IMR-90 (cell line): ENCODE results near the gene SLC34A2. TPM values are rescaled to one million over a fixed set of nuclear protein-coding genes. Genes with fewer than 3 reads are reported as not detected.

Experiments used
- ATAC-seq: fragments of 200-7000 bp; cut with Tn5 transposase; 2 replicates; pipeline ENCODE4 v1.9.1; 2020; ENCODE audit warnings: low read depth, mild to moderate bottlenecking, moderate library complexity
- BruUV-seq: library from RNA; stranded (reverse); fragments of 400-500 nt; replicated peaks from 2 replicates; lab custom pipeline; 2021; lab: Mats Ljungman, UMichigan
- CTCF ChIA-PET: fragments of 300-600 bp; formaldehyde crosslinking; extraction: SDS; loops from one replicate; lab custom pipeline; 2021; ENCODE audit warnings: antibody characterized with exemption; lab: Yijun Ruan, JAX
- POLR2A ChIA-PET: fragments of 300-600 bp; sonication (Branson Sonifier 250); formaldehyde crosslinking; loops from one replicate; lab custom pipeline; 2022; ENCODE audit warnings: antibody characterized with exemption; ENCODE audit not compliant: unreplicated experiment; lab: Charles Lee
- DNase-seq: peaks from one replicate; pipeline ENCODE4 v3.0.0; 2013
- H2AFZ ChIP-seq: replicated peaks from 2 replicates; pipeline ENCODE3; 2013; ENCODE audit warnings: low read length, mild to moderate bottlenecking; ENCODE audit not compliant: poor library complexity
- H2AK5ac ChIP-seq: 2 replicates; pipeline ENCODE4 v1.6.1; 2013; ENCODE audit warnings: low read depth, low read length, inconsistent platforms
- H2AK9ac ChIP-seq: replicated peaks from 2 replicates; pipeline ENCODE3; 2013; ENCODE audit warnings: mild to moderate bottlenecking, low read depth, low read length, moderate library complexity; ENCODE audit not compliant: poor library complexity
- H2BK120ac ChIP-seq: 2 replicates; pipeline ENCODE4 v1.6.1; 2013; ENCODE audit warnings: low read depth, low read length, inconsistent platforms
- H2BK15ac ChIP-seq: 3 replicates; pipeline ENCODE4 v1.6.1; 2013; ENCODE audit warnings: low read depth, low read length, inconsistent platforms
- H2BK20ac ChIP-seq: 2 replicates; pipeline ENCODE4 v1.6.1; 2013; ENCODE audit warnings: low read depth, mild to moderate bottlenecking, inconsistent platforms, low read length, moderate library complexity
- H2BK5ac ChIP-seq: 2 replicates; pipeline ENCODE4 v1.6.1; 2013; ENCODE audit warnings: mild to moderate bottlenecking, low read depth, low read length, inconsistent platforms; ENCODE audit not compliant: poor library complexity, severe bottlenecking
- H3K14ac ChIP-seq: replicated peaks from 2 replicates; pipeline ENCODE4 v1.6.1; 2013; ENCODE audit warnings: low read depth, low read length, inconsistent platforms
- H3K18ac ChIP-seq: 2 replicates; pipeline ENCODE4 v1.6.1; 2013; ENCODE audit warnings: low read depth, low read length, control low read depth
- H3K23ac ChIP-seq: 2 replicates; pipeline ENCODE4 v1.6.1; 2013; ENCODE audit warnings: low read depth, low read length, inconsistent platforms
- H3K27ac ChIP-seq: 2 replicates; pipeline ENCODE4 v1.5.1; 2013; ENCODE audit warnings: mild to moderate bottlenecking, control low read depth, low read length; ENCODE audit not compliant: insufficient read depth
- H3K27me3 ChIP-seq: 2 replicates; pipeline ENCODE4 v1.6.1; 2013; ENCODE audit warnings: low read length; ENCODE audit not compliant: control insufficient read depth, insufficient read depth
- H3K36me3 ChIP-seq: 2 replicates; pipeline ENCODE4 v1.6.1; 2013; ENCODE audit warnings: low read length, mixed read lengths; ENCODE audit not compliant: control insufficient read depth, insufficient read depth
- H3K4ac ChIP-seq: 2 replicates; pipeline ENCODE4 v1.6.1; 2013; ENCODE audit warnings: low read depth, low read length, inconsistent platforms
- H3K4me1 ChIP-seq: 2 replicates; pipeline ENCODE4 v1.6.1; 2013; ENCODE audit warnings: low read length, mixed read lengths; ENCODE audit not compliant: control insufficient read depth, insufficient read depth
- H3K4me2 ChIP-seq: 2 replicates; pipeline ENCODE4 v1.6.1; 2013; ENCODE audit warnings: low read depth, mild to moderate bottlenecking, control low read depth, low read length, moderate library complexity
- H3K4me3 ChIP-seq: 2 replicates; pipeline ENCODE4 v1.5.1; 2013; ENCODE audit warnings: low read depth, mild to moderate bottlenecking, control low read depth, low read length, moderate library complexity; ENCODE audit not compliant: insufficient read depth
- H3K56ac ChIP-seq: 2 replicates; pipeline ENCODE4 v1.6.1; 2013; ENCODE audit warnings: low read length, inconsistent platforms; ENCODE audit not compliant: insufficient read depth; ENCODE audit errors: extremely low read depth
- H3K79me1 ChIP-seq, 2 experiments: 2 replicates each; pipeline ENCODE4 v1.6.1; 2013; ENCODE audit warnings: low read length in 2 of 2, inconsistent platforms in 1 of 2, low read depth in 1 of 2
- H3K9ac ChIP-seq: 2 replicates; pipeline ENCODE4 v1.6.1; 2013; ENCODE audit warnings: low read depth, low read length, control low read depth
- H3K9me1 ChIP-seq: 2 replicates; pipeline ENCODE4 v1.6.1; 2013; ENCODE audit warnings: low read length, inconsistent platforms; ENCODE audit not compliant: insufficient read depth
- H3K9me3 ChIP-seq: 2 replicates; pipeline ENCODE4 v1.6.1; 2013; ENCODE audit warnings: low read length; ENCODE audit not compliant: control insufficient read depth, insufficient read depth
- H4K20me1 ChIP-seq: 2 replicates; pipeline ENCODE4 v1.6.1; 2013; ENCODE audit warnings: low read length, inconsistent platforms; ENCODE audit not compliant: insufficient read depth
- H4K5ac ChIP-seq: 2 replicates; pipeline ENCODE4 v1.6.1; 2013; ENCODE audit warnings: mild to moderate bottlenecking, low read depth, low read length, control low read depth
- H4K8ac ChIP-seq, 2 experiments: 2 replicates each; pipeline ENCODE4 v1.6.1; 2013; ENCODE audit warnings: low read depth in 2 of 2, low read length in 2 of 2, control low read depth in 1 of 2, inconsistent platforms in 1 of 2
- H4K91ac ChIP-seq: 2 replicates; pipeline ENCODE4 v1.6.1; 2013; ENCODE audit warnings: low read depth, low read length, inconsistent platforms; ENCODE audit not compliant: insufficient read depth
- CHD1 ChIP-seq: IDR thresholded peaks from 2 replicates; pipeline ENCODE4 v1.6.1; 2012; ENCODE audit warnings: low read depth, low read length, improper control_type of control experiment
- CTCF ChIP-seq: conservative IDR thresholded peaks from 2 replicates; pipeline ENCODE4 v1.5.1; 2012; ENCODE audit warnings: mild to moderate bottlenecking, low read depth, low read length, improper control_type of control experiment
- POLR2A ChIP-seq: IDR thresholded peaks from 2 replicates; pipeline ENCODE4 v1.6.1; 2012; ENCODE audit warnings: mild to moderate bottlenecking, low read depth, low read length
- SMC3 ChIP-seq: fragments of 150-350 bp; IDR thresholded peaks from 2 replicates; pipeline ENCODE4 v1.6.1; 2016; ENCODE audit warnings: low read depth, mild to moderate bottlenecking, antibody characterized with exemption, low read length, moderate library complexity
- USF2 ChIP-seq: fragments of 150-350 bp; IDR thresholded peaks from 2 replicates; pipeline ENCODE4 v1.6.1; 2017; ENCODE audit warnings: mild to moderate bottlenecking, antibody characterized with exemption, low read length, low read depth
- WGBS, 2 experiments: methylation state at CpG; one replicate each; pipeline versions ENCODE4 v1.1.5 to v1.1.7; 2013; ENCODE audit warnings: missing lambda C conversion rate in 2 of 2; ENCODE audit not compliant: insufficient read length in 1 of 2; ENCODE audit errors: extremely low coverage in 2 of 2; 5-methylcytosine and 5-hydroxymethylcytosine counted together
- dilution Hi-C: fragments of 300-500 bp; cut with HindIII; formaldehyde crosslinking; loops from one replicate; pipeline ENCODE4 v1.14.3; 2018; ENCODE audit warnings: low sequenced_read_pairs; ENCODE audit not compliant: unreplicated experiment
- in situ Hi-C: fragments of 300-500 bp; cut with MboI; formaldehyde crosslinking; loops from 3 replicates; pipeline ENCODE4 v1.14.3; 2019; ENCODE audit warnings: low sequenced_read_pairs, inconsistent platforms, mixed read lengths
- intact Hi-C: fragments of 100-400 bp; cut with micrococcal nuclease; formaldehyde crosslinking; loops from 2 replicates; pipeline ENCODE4 v1.10.0; 2022
- polyA plus RNA-seq, 3 experiments: library from polyadenylated mRNA; depleted of rRNA; stranded (reverse); fragments of >200 nt; gene quantifications; 2 replicates each; pipeline ENCODE4 v1.2.3, GENCODE V29; 2012; ENCODE audit warnings: low replicate concordance in 1 of 3
- total RNA-seq: library from RNA; depleted of rRNA; stranded (reverse); fragments of >200 nt; gene quantifications from 2 replicates; pipeline ENCODE4 v1.2.3, GENCODE V29; 2012

Gene SLC34A2
- total and polyA plus RNA-seq, 2 of the 4 experiments (the other 2 are of a cell fraction), result not detected

- Histone ChIP-seq H2AFZ (no peak overlapping the region), H4K91ac (no peak overlapping the region), H3K4me2 (no peak overlapping the region), H3K4ac (no peak overlapping the region), H2BK20ac (no peak overlapping the region), H3K56ac (no peak overlapping the region), H4K5ac (no peak overlapping the region), H3K9ac (no peak overlapping the region), H3K18ac (no peak overlapping the region), H3K4me3 (no peak overlapping the region), H3K4me1 (no peaks in the 10 kb centered on the region), H3K36me3 (no peaks in the 10 kb centered on the region), H2BK120ac (no peak overlapping the region), H3K79me1 (no peaks in the 10 kb centered on the region), H3K27ac (no peak overlapping the region), H4K20me1 (no peaks in the 10 kb centered on the region), H4K8ac (no peak overlapping the region), H2AK5ac (no peak overlapping the region), H2BK5ac (no peak overlapping the region), H3K14ac (no peak overlapping the region), H3K9me3 (no peaks in the 10 kb centered on the region), H3K27me3 (no peaks in the 10 kb centered on the region), H3K23ac (no peak overlapping the region), H2BK15ac (no peak overlapping the region), H2AK9ac (no peak overlapping the region), H3K9me1 (no peaks in the 10 kb centered on the region)
- 83% methylated on average over 1 of the region's 4 CpGs; no CpG with 5 or more reads in 1 of the 2 experiments for WGBS, 2 experiments
- ChIA-PET CTCF (no interaction called here), POLR2A (no interaction called here)
- no peak for TF ChIP-seq POLR2A
- no peak for TF ChIP-seq CHD1
- TF ChIP-seq USF2, result no peak
- no peak for TF ChIP-seq SMC3
- no peak for TF ChIP-seq CTCF
- ATAC-seq (no peak), DNase-seq (no peak)
- in situ Hi-C loops, result no loop called here
- intact Hi-C loops, result no loop called here
- no TSS peak for BruUV-seq
- dilution Hi-C loops, result no loop called here
These were observed 20.1 kb upstream of the SLC34A2 start for GRCh38 chr4:25635501-25635900.
